SU-DHL-6 (cell line): ENCODE results near the gene C2CD2.

Experiments used
- EZH2phosphoT487 ChIP-seq: fragments of 200-600 bp; sonication (generic), shearing (Covaris generic); conservative IDR thresholded peaks from 2 replicates; pipeline ENCODE4 v1.6.1; 2018; ENCODE audit warnings: mild to moderate bottlenecking, antibody characterized with exemption, low read length, moderate library complexity, mixed read lengths
- TF ChIP-seq, protein P1 (sequence below): fragments of 200-600 bp; sonication (generic); IDR thresholded peaks from one replicate; pipeline ENCODE4 v1.5.1; 2017; ENCODE audit warnings: antibody characterized with exemption, mild to moderate bottlenecking, low read length, moderate library complexity; ENCODE audit not compliant: insufficient read depth, poor library complexity, severe bottlenecking

DNA sequence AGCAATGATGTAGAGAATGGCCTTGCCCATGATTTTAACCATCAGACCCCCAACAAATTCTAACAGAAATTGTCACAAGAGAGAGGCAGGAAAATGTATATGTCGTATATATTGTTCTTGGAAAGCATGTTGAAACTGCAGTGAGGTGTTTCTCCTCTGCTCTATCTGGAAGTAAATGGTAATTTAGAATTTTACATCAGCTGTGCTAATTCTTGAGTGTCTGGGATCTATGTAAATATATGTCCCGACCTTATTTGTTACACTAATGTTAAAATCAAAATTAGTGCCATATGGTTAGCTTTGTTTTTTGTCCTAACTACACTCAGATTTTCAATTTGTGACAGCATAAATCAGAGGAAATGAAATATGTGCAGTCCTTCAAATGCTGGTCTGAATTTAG, 35.9 kb upstream of the C2CD2 start:
- TF ChIP-seq, protein P1, sequence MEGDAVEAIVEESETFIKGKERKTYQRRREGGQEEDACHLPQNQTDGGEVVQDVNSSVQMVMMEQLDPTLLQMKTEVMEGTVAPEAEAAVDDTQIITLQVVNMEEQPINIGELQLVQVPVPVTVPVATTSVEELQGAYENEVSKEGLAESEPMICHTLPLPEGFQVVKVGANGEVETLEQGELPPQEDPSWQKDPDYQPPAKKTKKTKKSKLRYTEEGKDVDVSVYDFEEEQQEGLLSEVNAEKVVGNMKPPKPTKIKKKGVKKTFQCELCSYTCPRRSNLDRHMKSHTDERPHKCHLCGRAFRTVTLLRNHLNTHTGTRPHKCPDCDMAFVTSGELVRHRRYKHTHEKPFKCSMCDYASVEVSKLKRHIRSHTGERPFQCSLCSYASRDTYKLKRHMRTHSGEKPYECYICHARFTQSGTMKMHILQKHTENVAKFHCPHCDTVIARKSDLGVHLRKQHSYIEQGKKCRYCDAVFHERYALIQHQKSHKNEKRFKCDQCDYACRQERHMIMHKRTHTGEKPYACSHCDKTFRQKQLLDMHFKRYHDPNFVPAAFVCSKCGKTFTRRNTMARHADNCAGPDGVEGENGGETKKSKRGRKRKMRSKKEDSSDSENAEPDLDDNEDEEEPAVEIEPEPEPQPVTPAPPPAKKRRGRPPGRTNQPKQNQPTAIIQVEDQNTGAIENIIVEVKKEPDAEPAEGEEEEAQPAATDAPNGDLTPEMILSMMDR: no peak
- TF ChIP-seq EZH2phosphoT487: no peak
